Activated CD4-positive, alpha-beta T cell treated with anti-CD3 and anti-CD28 coated beads, Interleukin-2, amount 10 ng/mL, durations not matched to agents 24 days and 14 days (primary cell): Measurements from ENCODE around the gene RSPO4. TPM values are rescaled to one million over a fixed set of nuclear protein-coding genes. Genes with fewer than 3 reads are reported as not detected.
A peak's percentile ranks its signal among the peaks of the same experiment; 100 is the strongest.
"Not testable (repeated sequence)": the region's sequence is repeated elsewhere in the genome, so short reads cannot be mapped to it uniquely, and the experiment has no call there.

Experiments
- DNase-seq: peaks from one replicate; pipeline ENCODE4 v3.0.0; 2022
- H3K27ac Mint-ChIP-seq: one replicate; pipeline ENCODE4 v1.8.0; 2022; ENCODE audit warnings: mild to moderate bottlenecking, mixed read lengths
- H3K27me3 Mint-ChIP-seq: one replicate; pipeline ENCODE4 v1.8.0; 2022; ENCODE audit warnings: mixed read lengths
- H3K36me3 Mint-ChIP-seq: one replicate; pipeline ENCODE4 v1.8.0; 2022; ENCODE audit warnings: low read depth, mild to moderate bottlenecking, mixed read lengths
- H3K4me1 Mint-ChIP-seq: one replicate; pipeline ENCODE4 v1.8.0; 2021; ENCODE audit warnings: mixed read lengths
- H3K4me3 Mint-ChIP-seq: one replicate; pipeline ENCODE4 v1.8.0; 2022; ENCODE audit warnings: mild to moderate bottlenecking, moderate library complexity, mixed read lengths
- H3K9me3 Mint-ChIP-seq: one replicate; pipeline ENCODE4 v1.8.0; 2021; ENCODE audit warnings: mixed read lengths
- intact Hi-C: fragments of 100-400 bp; cut with micrococcal nuclease; formaldehyde crosslinking; loops from one replicate; pipeline ENCODE4 v1.15.1; 2023
- total RNA-seq: library from RNA; stranded (reverse); gene quantifications from 2 replicates; pipeline ENCODE4 v1.2.3, GENCODE V29; 2022

RSPO4 gene
- not detected in 2 replicates for total RNA-seq

- H3K27ac Mint-ChIP-seq = no peak within 1 kb of the TSS
- no peaks in the 10 kb centered on the region for H3K9me3 Mint-ChIP-seq
- peaks cover 48% of the 10 kb centered on the region for H3K27me3 Mint-ChIP-seq
- no peak for DNase-seq
- peak within 1 kb of the TSS; percentile 33 for H3K4me3 Mint-ChIP-seq
- intact Hi-C loops = no loop called here
- H3K36me3 Mint-ChIP-seq = peaks cover 2% of the 10 kb centered on the region
- peaks cover 6% of the 10 kb centered on the region for H3K4me1 Mint-ChIP-seq
Observed at GRCh38 chr20:1001911-1002681, at the start of gene RSPO4. Gene RSPO4 (minus strand): TSS chr20:1002311. CDS start chr20:1002164, 147 bp downstream.

GRCh38 chr20:1050440-1050839, 48.3 kb upstream of the RSPO4 start:
- H3K27ac Mint-ChIP-seq = no peak overlapping the region
- no peaks in the 10 kb centered on the region for H3K27me3 Mint-ChIP-seq
- H3K4me3 Mint-ChIP-seq = no peak overlapping the region
- intact Hi-C loops = no loop called here
- H3K9me3 Mint-ChIP-seq = no peaks in the 10 kb centered on the region
- H3K36me3 Mint-ChIP-seq = no peaks in the 10 kb centered on the region
- no peaks in the 10 kb centered on the region for H3K4me1 Mint-ChIP-seq
- DNase-seq = no peak

GRCh38 chr20:1045860-1046418, 43.8 kb upstream of the RSPO4 start:
- DNase-seq = no peak
- intact Hi-C loops = no loop called here
- Mint-ChIP-seq H3K9me3 (no peaks in the 10 kb centered on the region), H3K36me3 (no peaks in the 10 kb centered on the region), H3K27ac (no peak overlapping the region), H3K4me1 (no peaks in the 10 kb centered on the region), H3K4me3 (no peak overlapping the region), H3K27me3 (no peaks in the 10 kb centered on the region)

- Mint-ChIP-seq H3K27ac (no peak overlapping the region), H3K9me3 (no peaks in the 10 kb centered on the region), H3K27me3 (no peaks in the 10 kb centered on the region), H3K4me1 (no peaks in the 10 kb centered on the region), H3K36me3 (no peaks in the 10 kb centered on the region), H3K4me3 (no peak overlapping the region)
- no peak for DNase-seq
- intact Hi-C loops = no loop called here
Observed at GRCh38 chr20:1041845-1042390, 39.8 kb upstream of the RSPO4 start.

GRCh38 chr20:1038205-1038604, 36.1 kb upstream of the RSPO4 start:
- Mint-ChIP-seq H3K27me3 (peaks cover 3% of the 10 kb centered on the region), H3K27ac (no peak overlapping the region), H3K9me3 (no peaks in the 10 kb centered on the region), H3K4me3 (no peak overlapping the region), H3K4me1 (no peaks in the 10 kb centered on the region), H3K36me3 (no peaks in the 10 kb centered on the region)
- DNase-seq = no peak
- intact Hi-C loops = no loop called here

- no peak for DNase-seq
- Mint-ChIP-seq H3K27me3 (peaks cover 3% of the 10 kb centered on the region), H3K27ac (no peak overlapping the region), H3K4me1 (no peaks in the 10 kb centered on the region), H3K4me3 (no peak overlapping the region), H3K9me3 (no peaks in the 10 kb centered on the region), H3K36me3 (no peaks in the 10 kb centered on the region)
- intact Hi-C loops = no loop called here
Observed at GRCh38 chr20:1037039-1037438, 34.9 kb upstream of the RSPO4 start.

GRCh38 chr20:1035466-1035865, 33.4 kb upstream of the RSPO4 start:
- H3K27ac Mint-ChIP-seq = no peak overlapping the region
- H3K4me3 Mint-ChIP-seq = no peak overlapping the region
- no peaks in the 10 kb centered on the region for H3K36me3 Mint-ChIP-seq
- intact Hi-C loops = no loop called here
- no peaks in the 10 kb centered on the region for H3K4me1 Mint-ChIP-seq
- H3K9me3 Mint-ChIP-seq = no peaks in the 10 kb centered on the region
- H3K27me3 Mint-ChIP-seq = peaks cover 3% of the 10 kb centered on the region
- DNase-seq = no peak

GRCh38 chr20:1034415-1034789, 32.3 kb upstream of the RSPO4 start:
- no peaks in the 10 kb centered on the region for H3K4me1 Mint-ChIP-seq
- no peaks in the 10 kb centered on the region for H3K36me3 Mint-ChIP-seq
- no peak overlapping the region for H3K4me3 Mint-ChIP-seq
- no peak overlapping the region for H3K27ac Mint-ChIP-seq
- intact Hi-C loops = no loop called here
- no peaks in the 10 kb centered on the region for H3K9me3 Mint-ChIP-seq
- no peak for DNase-seq
- H3K27me3 Mint-ChIP-seq = peaks cover 3% of the 10 kb centered on the region

- DNase-seq = no peak
- Mint-ChIP-seq H3K4me1 (no peaks in the 10 kb centered on the region), H3K36me3 (no peaks in the 10 kb centered on the region), H3K9me3 (no peaks in the 10 kb centered on the region), H3K4me3 (no peak overlapping the region), H3K27ac (no peak overlapping the region), H3K27me3 (peaks cover 3% of the 10 kb centered on the region)
- intact Hi-C loops = no loop called here
Observed at GRCh38 chr20:1033751-1034414, 31.8 kb upstream of the RSPO4 start.

- Mint-ChIP-seq H3K27me3 (peaks cover 7% of the 10 kb centered on the region), H3K4me3 (no peak overlapping the region), H3K36me3 (no peaks in the 10 kb centered on the region), H3K4me1 (no peaks in the 10 kb centered on the region), H3K27ac (no peak overlapping the region), H3K9me3 (no peaks in the 10 kb centered on the region)
- no peak for DNase-seq
- intact Hi-C loops = no loop called here
Observed at GRCh38 chr20:1029980-1030379, 27.9 kb upstream of the RSPO4 start.

GRCh38 chr20:1026214-1026613, 24.1 kb upstream of the RSPO4 start:
- H3K27me3 Mint-ChIP-seq, intact Hi-C loops, H3K4me1 Mint-ChIP-seq, H3K36me3 Mint-ChIP-seq, H3K4me3 Mint-ChIP-seq, DNase-seq, H3K9me3 Mint-ChIP-seq, H3K27ac Mint-ChIP-seq: not testable (repeated sequence)

GRCh38 chr20:1022871-1023270, 20.8 kb upstream of the RSPO4 start:
- Mint-ChIP-seq H3K27ac (no peak overlapping the region), H3K27me3 (peaks cover 12% of the 10 kb centered on the region), H3K4me1 (no peaks in the 10 kb centered on the region), H3K36me3 (no peaks in the 10 kb centered on the region), H3K9me3 (no peaks in the 10 kb centered on the region), H3K4me3 (no peak overlapping the region)
- DNase-seq = no peak
- intact Hi-C loops = no loop called here

GRCh38 chr20:1020614-1021013, 18.5 kb upstream of the RSPO4 start:
- no peaks in the 10 kb centered on the region for H3K9me3 Mint-ChIP-seq
- H3K4me1 Mint-ChIP-seq = no peaks in the 10 kb centered on the region
- H3K36me3 Mint-ChIP-seq = no peaks in the 10 kb centered on the region
- no peak overlapping the region for H3K27ac Mint-ChIP-seq
- peaks cover 10% of the 10 kb centered on the region for H3K27me3 Mint-ChIP-seq
- intact Hi-C loops = no loop called here
- DNase-seq = no peak
- no peak overlapping the region for H3K4me3 Mint-ChIP-seq

GRCh38 chr20:1019344-1019743, 17.2 kb upstream of the RSPO4 start:
- peaks cover 11% of the 10 kb centered on the region for H3K27me3 Mint-ChIP-seq
- intact Hi-C loops = no loop called here
- no peak for DNase-seq
- H3K36me3 Mint-ChIP-seq = no peaks in the 10 kb centered on the region
- H3K4me3 Mint-ChIP-seq = no peak overlapping the region
- H3K4me1 Mint-ChIP-seq = no peaks in the 10 kb centered on the region
- no peaks in the 10 kb centered on the region for H3K9me3 Mint-ChIP-seq
- no peak overlapping the region for H3K27ac Mint-ChIP-seq
